GM12878 (cell line): ENCODE results near the gene CDH4. TPM values are rescaled to one million over a fixed set of nuclear protein-coding genes. Genes with fewer than 3 reads are reported as not detected.

Experiments
- ATAC-seq: fragments of 200-7000 bp; cut with Tn5 transposase; 3 replicates; pipeline ENCODE4 v1.9.1; 2020; ENCODE audit warnings: mild to moderate bottlenecking, moderate library complexity
- BruUV-seq: library from RNA; stranded (reverse); fragments of 400-500 nt; replicated peaks from 2 replicates; lab custom pipeline; 2021; lab: Mats Ljungman, UMichigan
- CTCF ChIA-PET: fragments of 300-600 bp; sonication (Branson Sonifier 250); formaldehyde crosslinking; extraction: SDS; loops from one replicate; lab custom pipeline; 2021; ENCODE audit warnings: inconsistent platforms; lab: Yijun Ruan, JAX
- POLR2A ChIA-PET: fragments of 350-600 bp; formaldehyde crosslinking; extraction: SDS; loops from one replicate; lab custom pipeline; 2021; ENCODE audit warnings: inconsistent platforms; lab: Charles Lee
- RAD21 ChIA-PET: fragments of 300-600 bp; sonication (Branson Sonifier 250); formaldehyde crosslinking; loops from one replicate; lab custom pipeline; 2023; ENCODE audit warnings: antibody characterized with exemption; ENCODE audit not compliant: unreplicated experiment; lab: Charles Lee
- SMC1A ChIA-PET: fragments of 300-600 bp; sonication (Branson Sonifier 250); formaldehyde crosslinking; loops from one replicate; lab custom pipeline; 2023; ENCODE audit not compliant: unreplicated experiment, uncharacterized antibody; lab: Charles Lee
- DNase-seq: peaks from one replicate; pipeline ENCODE4 v3.0.0-alpha.2; 2011; ENCODE audit warnings: low read depth, low spot score
- FAIRE-seq: peaks from 3 replicates; lab custom pipeline; 2011; peaks lifted over from hg19 to GRCh38; lab: Jason Lieb, UNC
- H2AFZ ChIP-seq: 2 replicates; pipeline ENCODE4 v1.6.0; 2011; ENCODE audit warnings: low read depth, low read length, control low read depth; ENCODE audit not compliant: control insufficient read depth
- H3K27ac ChIP-seq: 2 replicates; pipeline ENCODE4 v1.5.1; 2011; ENCODE audit warnings: control low read depth; ENCODE audit not compliant: control insufficient read depth, insufficient read depth
- H3K27me3 ChIP-seq, 2 experiments: replicated peaks in 1 of 2; 2 replicates each; pipeline versions ENCODE4 v1.6.0 to v1.6.1; 2011; ENCODE audit warnings: low read length in 1 of 2; ENCODE audit not compliant: control insufficient read depth in 2 of 2, insufficient read depth in 2 of 2
- H3K36me3 ChIP-seq, 2 experiments: 2 replicates each; pipeline ENCODE4 v1.5.1; 2011; ENCODE audit warnings: low read length in 1 of 2; ENCODE audit not compliant: control insufficient read depth in 2 of 2, insufficient read depth in 2 of 2
- H3K4me1 ChIP-seq: 2 replicates; pipeline ENCODE4 v1.6.1; 2011; ENCODE audit warnings: mild to moderate bottlenecking, low read length, moderate library complexity, mixed read lengths; ENCODE audit not compliant: control insufficient read depth, insufficient read depth
- H3K4me2 ChIP-seq: 2 replicates; pipeline ENCODE4 v1.6.0; 2011; ENCODE audit warnings: control low read depth; ENCODE audit not compliant: control insufficient read depth, insufficient read depth
- H3K4me3 ChIP-seq: fragments of 200-600 bp; sonication (generic); 2 replicates; pipeline ENCODE4 v1.5.1; 2016
- H3K79me2 ChIP-seq: 2 replicates; pipeline ENCODE4 v1.6.0; 2011; ENCODE audit warnings: low read length; ENCODE audit not compliant: control insufficient read depth, insufficient read depth
- H3K9ac ChIP-seq: 2 replicates; pipeline ENCODE4 v1.8.0; 2011; ENCODE audit warnings: low read length, control low read depth, mixed read lengths; ENCODE audit not compliant: control insufficient read depth, insufficient read depth
- H3K9me3 ChIP-seq: replicated peaks from 3 replicates; pipeline ENCODE4 v1.5.1; 2011; ENCODE audit warnings: mild to moderate bottlenecking, low read length; ENCODE audit not compliant: control insufficient read depth, insufficient read depth
- H4K20me1 ChIP-seq: 2 replicates; pipeline ENCODE4 v1.6.0; 2011; ENCODE audit not compliant: control insufficient read depth, insufficient read depth
- ASH2L ChIP-seq: fragments of 300-600, 200-600 bp; sonication (generic); IDR thresholded peaks from 2 replicates; pipeline ENCODE4 v1.6.1; 2017; ENCODE audit warnings: low read depth, mild to moderate bottlenecking, borderline replicate concordance
- BMI1 ChIP-seq: fragments of 450-650 bp; IDR thresholded peaks from 2 replicates; pipeline ENCODE4 v1.6.1; 2016; ENCODE audit warnings: mild to moderate bottlenecking, moderate library complexity, borderline replicate concordance
- CBX5 ChIP-seq: sonication (generic); IDR thresholded peaks from 2 replicates; pipeline ENCODE4 v1.6.1; 2016; ENCODE audit warnings: low read depth, moderate library complexity, mild to moderate bottlenecking, inconsistent platforms
- CHD2 ChIP-seq: IDR thresholded peaks from 2 replicates; pipeline ENCODE4 v1.6.1; 2011; ENCODE audit warnings: low read depth, low read length, improper control_type of control experiment, borderline replicate concordance
- CREM ChIP-seq: IDR thresholded peaks from 2 replicates; pipeline ENCODE4 v1.6.1; 2014; ENCODE audit warnings: antibody characterized with exemption, low read depth
- HDGF ChIP-seq: fragments of 450-650 bp; IDR thresholded peaks from 2 replicates; pipeline ENCODE4 v1.6.1; 2016; ENCODE audit warnings: antibody characterized with exemption
- MYB ChIP-seq: fragments of 150-350 bp; IDR thresholded peaks from 2 replicates; pipeline ENCODE4 v1.6.1; 2014; ENCODE audit warnings: mild to moderate bottlenecking, low read depth, low read length, borderline replicate concordance
- PAX8 ChIP-seq: fragments of 450-650 bp; IDR thresholded peaks from 2 replicates; pipeline ENCODE4 v1.6.1; 2017; ENCODE audit warnings: mild to moderate bottlenecking, moderate library complexity
- SMARCA5 ChIP-seq: fragments of 450-650 bp; IDR thresholded peaks from 2 replicates; pipeline ENCODE4 v1.6.1; 2017; ENCODE audit warnings: mild to moderate bottlenecking
- SUPT20H ChIP-seq: IDR thresholded peaks from 2 replicates; pipeline ENCODE4 v1.6.1; 2011; ENCODE audit warnings: low read depth, mild to moderate bottlenecking, low read length, moderate library complexity, borderline replicate concordance; ENCODE audit not compliant: control insufficient read depth
- TBL1XR1 ChIP-seq: IDR thresholded peaks from 2 replicates; pipeline ENCODE4 v1.6.1; 2012; ENCODE audit warnings: low read depth, low read length, improper control_type of control experiment
- YY1 ChIP-seq: IDR thresholded peaks from 2 replicates; pipeline ENCODE4 v1.6.1; 2011; ENCODE audit warnings: low read depth, mild to moderate bottlenecking, low read length
- WGBS: methylation state at CpG from one replicate; pipeline ENCODE4 v1.1.6; 2016; ENCODE audit warnings: low lambda C conversion rate; ENCODE audit not compliant: insufficient replicate concordance, insufficient coverage; ENCODE audit errors: missing lambda C conversion rate; 5-methylcytosine and 5-hydroxymethylcytosine counted together
- in situ Hi-C: fragments of 300-500 bp; cut with MboI; formaldehyde crosslinking; loops from 9 replicates; pipeline ENCODE4 v1.14.3; 2018; ENCODE audit warnings: mixed read lengths
- intact Hi-C: fragments of 100-400 bp; cut with micrococcal nuclease; formaldehyde crosslinking; loops from one replicate; pipeline ENCODE4 v1.14.2; 2022; ENCODE audit not compliant: unreplicated experiment
- polyA plus RNA-seq, 11 experiments: library from polyadenylated mRNA; depleted of rRNA in 4 of 11; unstranded in 6 of 11; stranded (reverse) in 5 of 11; fragments of >200 nt; fragmentation: Nextera tagmentation in 4 of 11; fragmentation: Illumina TruSeq in 1 of 11; extraction: Ambion mirVana in 4 of 11; extraction: Trizol in 1 of 11; gene quantifications; 1 replicate in 1 of 11; 2 replicates in 10 of 11; pipeline versions ENCODE4 v1.2.1 to v1.2.3, GENCODE V29; 2011 to 2016; ENCODE audit warnings: inconsistent platforms in 2 of 11, missing spikeins in 2 of 11, low read depth in 1 of 11
- total RNA-seq, 4 experiments: library from RNA; depleted of rRNA in 3 of 4; stranded (reverse); fragments of >200 nt in 3 of 4; fragmentation: Illumina TruSeq in 1 of 4; extraction: Trizol in 1 of 4; gene quantifications; 2 replicates each; pipeline versions ENCODE4 v1.2.1 to v1.2.3, GENCODE V29; 2013 to 2021
- TF ChIP-seq, protein P1 (sequence below): fragments of 450-650 bp; formaldehyde crosslinking; IDR thresholded peaks from 2 replicates; pipeline ENCODE4 v1.4.0; 2022; ENCODE audit warnings: mild to moderate bottlenecking, moderate library complexity
- TF ChIP-seq, protein P2 (sequence below): IDR thresholded peaks from 2 replicates; pipeline ENCODE4 v1.6.1; 2012; ENCODE audit warnings: mild to moderate bottlenecking, low read depth, low read length

The CDH4 gene
- total and polyA plus RNA-seq, 10 of the 15 experiments (the other 5 are each of a cell fraction or from before 2014, with no cell fraction given), result not detected

GRCh38 chr20:61780066-61780465 is 528.0 kb downstream of the CDH4 start (continued):
- TF ChIP-seq, protein P1, sequence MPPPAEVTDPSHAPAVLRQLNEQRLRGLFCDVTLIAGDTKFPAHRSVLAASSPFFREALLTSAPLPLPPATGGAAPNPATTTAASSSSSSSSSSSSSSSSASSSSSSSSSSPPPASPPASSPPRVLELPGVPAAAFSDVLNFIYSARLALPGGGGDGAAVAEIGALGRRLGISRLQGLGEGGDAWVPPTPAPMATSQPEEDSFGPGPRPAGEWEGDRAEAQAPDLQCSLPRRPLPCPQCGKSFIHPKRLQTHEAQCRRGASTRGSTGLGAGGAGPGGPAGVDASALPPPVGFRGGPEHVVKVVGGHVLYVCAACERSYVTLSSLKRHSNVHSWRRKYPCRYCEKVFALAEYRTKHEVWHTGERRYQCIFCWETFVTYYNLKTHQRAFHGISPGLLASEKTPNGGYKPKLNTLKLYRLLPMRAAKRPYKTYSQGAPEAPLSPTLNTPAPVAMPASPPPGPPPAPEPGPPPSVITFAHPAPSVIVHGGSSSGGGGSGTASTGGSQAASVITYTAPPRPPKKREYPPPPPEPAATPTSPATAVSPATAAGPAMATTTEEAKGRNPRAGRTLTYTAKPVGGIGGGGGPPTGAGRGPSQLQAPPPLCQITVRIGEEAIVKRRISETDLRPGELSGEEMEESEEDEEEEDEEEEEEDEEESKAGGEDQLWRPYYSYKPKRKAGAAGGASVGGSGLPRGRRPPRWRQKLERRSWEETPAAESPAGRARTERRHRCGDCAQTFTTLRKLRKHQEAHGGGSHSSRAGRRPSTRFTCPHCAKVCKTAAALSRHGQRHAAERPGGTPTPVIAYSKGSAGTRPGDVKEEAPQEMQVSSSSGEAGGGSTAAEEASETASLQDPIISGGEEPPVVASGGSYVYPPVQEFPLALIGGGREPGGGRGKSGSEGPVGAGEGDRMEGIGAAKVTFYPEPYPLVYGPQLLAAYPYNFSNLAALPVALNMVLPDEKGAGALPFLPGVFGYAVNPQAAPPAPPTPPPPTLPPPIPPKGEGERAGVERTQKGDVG, result no peak
- TF ChIP-seq SUPT20H, result no peak
- no peak for TF ChIP-seq CBX5
- TF ChIP-seq MYB, result no peak
- TF ChIP-seq SMARCA5, result no peak
- no peak for TF ChIP-seq HDGF
- no peak for TF ChIP-seq YY1
- TF ChIP-seq TBL1XR1, result no peak
- TF ChIP-seq, all 136 proteins: peak for 0

DNA sequence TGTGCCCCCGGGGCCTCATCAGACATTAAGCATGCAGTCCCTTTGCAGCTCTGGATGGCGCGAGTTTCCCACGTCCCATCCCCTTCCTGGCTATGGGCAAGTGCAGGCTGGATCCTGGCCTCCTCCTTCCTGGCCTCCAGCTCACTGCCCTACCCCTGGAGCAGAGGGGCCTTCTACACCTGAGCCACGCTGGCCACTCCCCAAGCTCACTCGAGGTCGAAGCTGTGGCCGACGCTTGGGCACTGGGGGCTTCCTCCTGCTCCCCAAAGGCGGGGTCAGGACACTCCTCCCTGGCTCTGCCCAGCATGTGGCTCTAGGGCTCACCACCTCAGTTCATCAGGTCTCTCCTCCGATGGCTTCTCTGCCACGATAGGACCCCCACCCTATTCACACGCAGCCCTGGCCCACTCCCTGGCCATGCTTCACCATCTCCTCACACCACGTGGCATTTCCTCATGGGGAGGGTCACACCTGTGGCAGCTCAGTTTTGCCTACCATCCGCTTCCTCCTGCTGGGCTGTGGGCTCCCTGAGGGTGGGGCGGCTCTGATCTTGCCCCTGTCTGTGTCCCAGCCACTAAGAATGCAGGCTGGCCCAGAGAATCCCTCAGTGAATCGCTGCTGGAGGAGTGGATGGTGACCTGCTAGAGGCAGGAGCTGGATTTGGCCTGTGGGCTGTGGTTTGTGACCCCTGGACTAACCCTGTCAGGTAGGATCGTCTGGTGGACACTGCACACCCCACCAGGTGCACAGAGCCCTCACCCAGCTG is 532.9 kb downstream of the CDH4 start:
- no peak for ATAC-seq
- no peak overlapping the region for H3K4me2 ChIP-seq
- no peaks in the 10 kb centered on the region for H3K79me2 ChIP-seq
- no TSS peak for BruUV-seq
- ChIA-PET CTCF (no interaction called here), POLR2A (no interaction called here), SMC1A (no interaction called here), RAD21 (no interaction called here)
- intact Hi-C loops, result no loop called here
- WGBS, result 41% methylated on average over 18 of the region's 18 CpGs
- H3K4me3 ChIP-seq, result no peak overlapping the region
- H3K27me3 ChIP-seq, result no peaks in the 10 kb centered on the region
- no peak overlapping the region for H2AFZ ChIP-seq
- no peak overlapping the region for H3K9ac ChIP-seq
- in situ Hi-C loops, result no loop called here
- H4K20me1 ChIP-seq, result no peaks in the 10 kb centered on the region
- H3K9me3 ChIP-seq, result no peaks in the 10 kb centered on the region; the same call in 2 of the 3 replicates
- no peak for DNase-seq
- no peaks in the 10 kb centered on the region for H3K4me1 ChIP-seq
- H3K27ac ChIP-seq, result no peak overlapping the region
- no peak for FAIRE-seq
- no peaks in the 10 kb centered on the region for H3K36me3 ChIP-seq
- TF ChIP-seq, protein P2, sequence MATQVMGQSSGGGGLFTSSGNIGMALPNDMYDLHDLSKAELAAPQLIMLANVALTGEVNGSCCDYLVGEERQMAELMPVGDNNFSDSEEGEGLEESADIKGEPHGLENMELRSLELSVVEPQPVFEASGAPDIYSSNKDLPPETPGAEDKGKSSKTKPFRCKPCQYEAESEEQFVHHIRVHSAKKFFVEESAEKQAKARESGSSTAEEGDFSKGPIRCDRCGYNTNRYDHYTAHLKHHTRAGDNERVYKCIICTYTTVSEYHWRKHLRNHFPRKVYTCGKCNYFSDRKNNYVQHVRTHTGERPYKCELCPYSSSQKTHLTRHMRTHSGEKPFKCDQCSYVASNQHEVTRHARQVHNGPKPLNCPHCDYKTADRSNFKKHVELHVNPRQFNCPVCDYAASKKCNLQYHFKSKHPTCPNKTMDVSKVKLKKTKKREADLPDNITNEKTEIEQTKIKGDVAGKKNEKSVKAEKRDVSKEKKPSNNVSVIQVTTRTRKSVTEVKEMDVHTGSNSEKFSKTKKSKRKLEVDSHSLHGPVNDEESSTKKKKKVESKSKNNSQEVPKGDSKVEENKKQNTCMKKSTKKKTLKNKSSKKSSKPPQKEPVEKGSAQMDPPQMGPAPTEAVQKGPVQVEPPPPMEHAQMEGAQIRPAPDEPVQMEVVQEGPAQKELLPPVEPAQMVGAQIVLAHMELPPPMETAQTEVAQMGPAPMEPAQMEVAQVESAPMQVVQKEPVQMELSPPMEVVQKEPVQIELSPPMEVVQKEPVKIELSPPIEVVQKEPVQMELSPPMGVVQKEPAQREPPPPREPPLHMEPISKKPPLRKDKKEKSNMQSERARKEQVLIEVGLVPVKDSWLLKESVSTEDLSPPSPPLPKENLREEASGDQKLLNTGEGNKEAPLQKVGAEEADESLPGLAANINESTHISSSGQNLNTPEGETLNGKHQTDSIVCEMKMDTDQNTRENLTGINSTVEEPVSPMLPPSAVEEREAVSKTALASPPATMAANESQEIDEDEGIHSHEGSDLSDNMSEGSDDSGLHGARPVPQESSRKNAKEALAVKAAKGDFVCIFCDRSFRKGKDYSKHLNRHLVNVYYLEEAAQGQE, result no peak
- TF ChIP-seq CHD2 (no peak), ASH2L (no peak), CREM (no peak), BMI1 (no peak), TBL1XR1 (no peak), PAX8 (no peak)
